Motor neuron (in vitro differentiated cells): ENCODE results near the gene C2CD4A. TPM values are rescaled to one million over a fixed set of nuclear protein-coding genes. Genes with fewer than 3 reads are reported as not detected.

Experiments
- ATAC-seq, 8 experiments: fragments of 200-7000 bp; cut with Tn5 transposase; replicated peaks in 6 of 8; 2 replicates each; pipeline ENCODE4 v1.8.0; 2021; ENCODE audit warnings: mild to moderate bottlenecking in 8 of 8, moderate library complexity in 8 of 8
- H3K27ac ChIP-seq, 2 donors: fragments of 250-450 bp; sonication (Bioruptor Pico); 2 replicates each; pipeline ENCODE4 v1.9.0; 2021; ENCODE audit warnings: antibody characterized with exemption in 2 of 2, mild to moderate bottlenecking in 2 of 2, moderate library complexity in 1 of 2
- H3K4me1 ChIP-seq, 2 donors: fragments of 250-450 bp; sonication (Bioruptor Pico); replicated peaks in 1 of 2; 2 replicates each; pipeline ENCODE4 v1.6.1; 2021; ENCODE audit warnings: antibody characterized with exemption in 2 of 2, mild to moderate bottlenecking in 2 of 2, moderate library complexity in 1 of 2
- H3K4me3 ChIP-seq, 5 donors: fragments of 250-450 bp; sonication (Bioruptor Pico); 2 replicates each; pipeline ENCODE4 v1.9.0; 2021; ENCODE audit warnings: antibody characterized with exemption in 5 of 5, mild to moderate bottlenecking in 5 of 5, moderate library complexity in 4 of 5
- WGBS, 10 experiments: fragments of 450-650 bp; shearing (Covaris generic); methylation state at CpG; one replicate each; pipeline ENCODE4 v1.0.0; 2022; 5-methylcytosine and 5-hydroxymethylcytosine counted together
- in situ Hi-C, 9 experiments: fragments of 400-800 bp; cut with MboI; loops; one replicate each; pipeline ENCODE4 v1.15.0; 2021; ENCODE audit warnings: low sequenced_read_pairs in 9 of 9, low pct_unique_long_range_greater_than_20kb in 2 of 9; ENCODE audit not compliant: unreplicated experiment in 9 of 9
- total RNA-seq, 8 experiments: library from RNA; unstranded; fragments of 300-600 nt; gene quantifications; 2 replicates each; pipeline versions ENCODE4 v1.2.3 to v1.2.4, GENCODE V29; 2022

C2CD4A gene
- total RNA-seq, 8 experiments from 2014 or later: 0.11 to 80.3 (median 5.6) TPM; not detected in 2

- Histone ChIP-seq H3K4me1 (peaks cover 9 to 14% of the 10 kb centered on the region in 2 donors), H3K27ac (peak overlapping the region in 1 of 2 donors; percentile 37), H3K4me3 (no peak overlapping the region)
- peak; percentile 48 to 90 (median 73) for ATAC-seq
- in situ Hi-C loops: no loop called here
- 0 to 100% (median 70%) methylated on average over 1 to 5 of the region's 6 CpGs; no CpG with 5 or more reads in 3 of the 10 experiments for WGBS, 10 experiments
Observed at GRCh38 chr15:62109982-62110851, 43.4 kb downstream of the C2CD4A start.

GRCh38 chr15:62112081-62112480, 45.3 kb downstream of the C2CD4A start:
- no peak for ATAC-seq
- 56 to 100% (median 86%) methylated on average over 1 to 3 of the region's 4 CpGs; no CpG with 5 or more reads in 3 of the 10 experiments for WGBS, 10 experiments
- no peak overlapping the region for H3K4me3 ChIP-seq
- peaks cover 9 to 14% of the 10 kb centered on the region in 2 donors for H3K4me1 ChIP-seq
- in situ Hi-C loops: no loop called here
- H3K27ac ChIP-seq: no peak overlapping the region

GRCh38 chr15:62112616-62113593, 46.1 kb downstream of the C2CD4A start:
- WGBS, 10 experiments: 35 to 86% (median 72%) methylated on average over 1 to 10 of the region's 11 CpGs; no CpG with 5 or more reads in 1 of the 10 experiments
- Histone ChIP-seq H3K27ac (no peak overlapping the region), H3K4me1 (peaks cover 9 to 14% of the 10 kb centered on the region in 2 donors), H3K4me3 (no peak overlapping the region)
- ATAC-seq: peak in 7 of 8 experiments; percentile 64 to 89 (median 79)
- in situ Hi-C loops: no loop called here

GRCh38 chr15:62115847-62116246, 49.1 kb downstream of the C2CD4A start:
- ATAC-seq: no peak
- Histone ChIP-seq H3K4me1 (peaks cover 0 to 11% of the 10 kb centered on the region in 2 donors), H3K27ac (no peak overlapping the region), H3K4me3 (no peak overlapping the region)
- 0 to 63% (median 21%) methylated on average over 1 of the region's 1 CpG for WGBS, 10 experiments
- in situ Hi-C loops: no loop called here

- WGBS, 10 experiments: 8 to 100% (median 86%) methylated on average over 1 to 7 of the region's 7 CpGs; no CpG with 5 or more reads in 1 of the 10 experiments
- H3K27ac ChIP-seq: no peak overlapping the region
- no peak overlapping the region for H3K4me3 ChIP-seq
Observed at GRCh38 chr15:62118520-62119226, 51.9 kb downstream of the C2CD4A start.

GRCh38 chr15:62119227-62119864, 52.6 kb downstream of the C2CD4A start:
- Histone ChIP-seq H3K4me3 (no peak overlapping the region), H3K27ac (no peak overlapping the region), H3K4me1 (peaks cover 0 to 9% of the 10 kb centered on the region in 2 donors)
- WGBS, 10 experiments: 8 to 92% (median 74%) methylated on average over 2 to 7 of the region's 7 CpGs; no CpG with 5 or more reads in 1 of the 10 experiments
- peak; percentile 49 to 97 (median 84) for ATAC-seq
- in situ Hi-C loops: no loop called here

More at GRCh38 chr15:62118520-62119226, 51.9 kb downstream of the C2CD4A start:
- peaks cover 0 to 9% of the 10 kb centered on the region in 2 donors for H3K4me1 ChIP-seq
- peak in 7 of 8 experiments; percentile 2 to 64 (median 17) for ATAC-seq
- in situ Hi-C loops: no loop called here

- in situ Hi-C loops: no loop called here
- WGBS, 10 experiments: 80 to 100% (median 100%) methylated on average over 1 to 3 of the region's 3 CpGs; no CpG with 5 or more reads in 2 of the 10 experiments
- ATAC-seq: no peak
Observed at GRCh38 chr15:62119874-62120273, 53.1 kb downstream of the C2CD4A start.

More at GRCh38 chr15:62119874-62120273, 53.1 kb downstream of the C2CD4A start:
- Histone ChIP-seq H3K4me3 (no peak overlapping the region), H3K4me1 (peaks cover 0 to 9% of the 10 kb centered on the region in 2 donors), H3K27ac (no peak overlapping the region)

Other genes starting within 250 kb of the C2CD4A start
- gene VPS13C, start 6.5 kb upstream of the C2CD4A start, total RNA-seq: 100 to 1,000 TPM in 2 of 8 experiments, 10 to 100 TPM in 6; 31.2 to 166 (median 63.2) TPM
- under 1 TPM in 5 of 8 experiments, not detected in 3; 0.11 to 0.87 (median 0.45) TPM for gene C2CD4B, start 98.3 kb downstream of the C2CD4A start, total RNA-seq